ENCODE results near the gene MYO9A.

- TF ChIP-seq CTCF (IDR thresholded peaks at IDR 0.05; ENCODE audit: low read depth, low read length) = no peak
- no peak for TF ChIP-seq MAX (IDR thresholded peaks at IDR 0.05; ENCODE audit: low read depth, low read length)
- TF ChIP-seq POLR2A (IDR thresholded peaks at IDR 0.05; ENCODE audit: extremely low read depth, insufficient read length) = no peak
- TF ChIP-seq MYC (IDR thresholded peaks at IDR 0.05; ENCODE audit: low read depth, low read length) = no peak
Observed at GRCh38 chr15:72044956-72045355, 73.0 kb downstream of the MYO9A start.
